ENCODE results near the gene SLC6A20.

DNA sequence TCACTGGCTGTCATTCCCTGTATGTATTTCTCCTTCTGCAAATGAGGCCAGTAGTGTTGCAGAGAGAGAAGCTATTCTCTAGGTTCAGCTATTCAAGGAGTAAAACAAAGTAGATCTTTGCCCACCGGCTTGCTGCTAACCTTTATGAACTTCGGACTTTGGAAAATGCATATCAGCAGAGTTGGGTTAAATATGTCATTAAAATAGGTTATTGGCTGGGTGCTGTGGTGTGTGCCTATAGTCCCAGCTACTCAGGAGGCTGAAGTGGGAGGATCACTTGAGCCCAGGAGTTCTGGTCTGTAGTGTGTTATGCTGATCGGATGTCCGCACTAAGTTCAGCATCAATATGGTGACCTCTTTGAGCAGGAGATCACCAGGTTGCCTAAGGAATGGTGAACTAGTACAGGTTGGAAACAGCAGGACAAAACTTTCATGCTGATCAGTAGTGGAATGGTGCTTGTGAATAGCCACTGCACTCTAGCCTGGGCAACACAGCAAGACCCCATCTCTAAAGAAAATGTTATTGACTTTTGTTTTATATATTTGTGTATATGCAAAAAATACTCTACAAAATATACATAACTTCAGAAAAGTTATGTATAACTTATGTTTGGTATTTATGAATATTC, 53.8 kb downstream of the SLC6A20 start:
- TF ChIP-seq POLR2A (IDR thresholded peaks at IDR 0.05; ENCODE audit: extremely low read depth, insufficient read length) (no peak), CTCF (IDR thresholded peaks at IDR 0.05; ENCODE audit: low read depth, low read length) (no peak)

All from NB4 (cell line).